GM21723 (cell line): ENCODE measurements around the gene GRM8.
"Not testable (repeated sequence)": the region's sequence is repeated elsewhere in the genome, so short reads cannot be mapped to it uniquely, and the experiment has no call there.

Experiments
- ATAC-seq: cut with Tn5 transposase; IDR thresholded peaks from one replicate; pipeline ENCODE4 v1.9.1; 2021; ENCODE audit warnings: mild to moderate bottlenecking, moderate library complexity; ENCODE audit not compliant: unreplicated experiment

GRM8 gene

DNA sequence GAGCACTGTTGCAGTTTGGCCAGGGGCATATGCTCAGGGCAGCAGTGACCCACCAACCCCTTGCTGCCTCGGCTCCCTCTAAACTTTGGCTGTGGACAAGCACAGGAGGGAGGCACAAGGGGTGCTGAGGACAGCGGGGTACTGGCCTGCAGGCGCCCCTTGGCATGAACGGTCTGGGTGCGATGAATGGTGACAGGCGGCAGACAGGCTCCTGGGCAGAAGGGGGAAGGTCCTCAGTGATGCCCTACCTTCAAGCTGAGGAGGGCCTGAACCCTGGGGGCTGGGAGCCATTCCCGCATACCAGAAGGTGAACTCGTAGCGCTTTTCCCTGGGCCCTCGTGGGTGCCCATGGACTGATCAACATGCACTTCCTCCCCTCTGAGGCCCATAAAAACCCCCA is 567.1 kb downstream of the GRM8 start:
- no peak for ATAC-seq

- no peak for ATAC-seq
Measured at GRCh38 chr7:126685018-126685573, 567.6 kb downstream of the GRM8 start.

DNA sequence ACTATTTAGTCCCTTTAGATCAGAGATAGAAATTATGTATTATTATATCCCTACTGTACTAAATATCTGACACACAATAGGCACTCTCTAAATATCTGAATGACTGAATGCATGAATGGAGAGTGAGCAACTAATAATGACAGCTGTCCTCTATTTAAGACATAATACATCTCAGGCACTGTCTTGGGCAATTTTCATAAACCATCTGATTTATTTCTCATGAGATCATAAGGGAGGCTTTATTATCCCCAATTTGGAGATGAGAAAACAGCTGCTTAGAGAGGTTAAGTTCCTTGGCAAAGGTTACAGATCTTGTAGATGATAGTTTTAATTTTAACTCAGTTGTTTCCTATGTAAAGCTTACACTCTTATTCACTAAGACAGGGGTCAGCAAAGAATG is 570.6 kb downstream of the GRM8 start:
- no peak for ATAC-seq

DNA sequence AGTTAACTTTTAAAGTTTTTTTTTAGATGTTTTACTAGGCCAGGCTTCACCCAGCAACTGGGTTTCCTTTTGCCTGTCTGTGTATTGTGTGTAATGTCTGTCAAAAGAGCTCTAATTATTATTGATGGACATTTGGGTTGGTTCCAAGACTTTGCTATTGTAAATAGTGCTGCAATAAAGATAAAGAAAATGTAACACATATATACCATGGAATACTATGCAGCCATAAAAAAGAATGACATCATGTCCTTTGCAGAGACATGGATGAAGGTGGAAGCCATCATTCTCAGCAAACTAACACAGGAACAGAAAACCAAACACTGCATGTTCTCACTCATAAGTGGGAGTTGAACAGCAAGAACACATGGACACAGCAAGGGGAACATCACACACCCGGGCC is 584.0 kb downstream of the GRM8 start:
- ATAC-seq = not testable (repeated sequence)

DNA sequence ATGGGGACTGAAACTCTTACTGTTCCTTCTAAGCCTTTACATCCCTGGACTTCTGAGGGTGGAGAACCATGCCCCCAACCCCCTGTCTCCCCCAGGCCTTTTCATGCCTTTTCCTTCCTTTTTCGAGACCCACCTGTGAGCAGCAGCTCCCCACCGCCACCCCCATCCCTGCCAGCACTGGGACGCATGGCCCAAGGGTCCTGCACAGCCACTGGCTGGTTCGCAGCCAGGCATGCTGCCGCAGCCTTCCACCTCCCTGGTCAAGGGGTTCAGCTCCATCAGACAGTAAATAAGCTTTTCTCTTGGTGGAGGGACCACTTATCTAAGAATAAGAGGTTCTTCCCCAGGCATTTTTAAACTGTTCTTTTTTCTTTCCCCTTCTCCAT is 584.4 kb downstream of the GRM8 start:
- ATAC-seq = no peak

DNA sequence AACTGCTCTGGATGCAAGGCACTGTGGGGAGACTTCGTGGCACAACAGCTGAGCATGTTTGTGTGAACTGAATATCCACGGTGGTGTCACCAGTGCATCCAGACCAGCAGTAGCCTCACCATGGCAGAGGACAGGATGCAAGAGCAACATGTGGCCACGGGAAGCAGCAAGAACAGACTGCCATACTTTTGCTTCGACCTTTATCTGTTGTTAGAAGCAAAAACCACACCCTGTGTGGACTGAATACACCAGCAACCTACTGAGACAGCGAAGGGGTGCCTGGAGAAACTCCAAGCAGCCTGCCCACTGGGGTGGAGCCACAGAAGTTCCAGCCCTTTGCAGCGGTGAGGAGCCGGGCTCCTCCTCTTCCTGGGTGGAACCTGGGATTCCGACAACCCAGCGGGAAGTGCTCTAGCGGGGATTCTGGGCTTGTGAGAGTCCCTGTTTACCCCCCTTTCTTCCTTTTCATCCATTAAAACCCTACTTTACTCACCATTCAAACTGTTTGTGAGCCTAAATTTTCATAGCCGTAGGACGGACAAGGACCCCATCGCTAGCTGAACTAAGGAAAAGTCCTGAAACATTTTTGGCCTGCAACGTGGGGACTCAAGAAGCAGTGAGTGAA is 584.9 kb downstream of the GRM8 start:
- no peak for ATAC-seq

DNA sequence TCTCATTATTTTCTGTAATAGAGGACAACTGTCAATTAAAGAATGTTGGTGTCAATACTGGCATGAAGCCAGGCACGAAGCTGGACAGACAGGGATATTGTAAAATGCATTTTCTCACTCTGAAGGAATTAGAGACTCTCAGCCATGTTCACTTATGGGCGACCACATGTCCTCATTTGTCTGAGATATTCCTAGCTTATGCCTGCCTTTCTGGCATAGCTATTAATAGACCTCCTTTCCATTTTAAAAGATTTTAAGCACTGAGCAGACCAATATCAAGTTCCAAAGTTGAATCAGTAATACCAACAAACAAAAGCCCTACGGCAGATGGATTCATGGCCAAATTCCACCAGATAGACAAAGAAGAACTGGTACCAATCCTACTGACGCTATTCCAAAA is 589.9 kb downstream of the GRM8 start:
- ATAC-seq = no peak

DNA sequence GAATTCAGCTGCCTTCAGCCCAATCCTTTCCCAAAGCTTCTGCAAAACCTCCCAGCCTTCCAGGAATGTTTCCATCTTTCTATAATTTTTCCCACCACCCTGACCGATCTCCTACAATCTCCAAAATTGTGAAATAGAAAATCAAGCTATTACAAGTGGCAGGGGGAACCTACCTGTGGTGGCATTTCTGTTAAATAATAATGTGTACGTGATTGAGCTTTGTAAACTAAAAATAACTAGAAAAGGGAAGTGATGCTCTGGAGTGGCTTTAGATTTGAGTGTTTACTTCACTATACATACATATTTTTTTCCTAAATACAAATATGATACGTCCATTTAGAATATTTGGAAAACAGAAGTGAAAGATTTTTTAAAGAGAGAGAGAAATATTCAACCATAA is 593.6 kb downstream of the GRM8 start:
- ATAC-seq = peak; percentile 90

- ATAC-seq = no peak
Measured at GRCh38 chr7:126658684-126659083, 594.1 kb downstream of the GRM8 start.

GRCh38 chr7:126657599-126658358 is 595.0 kb downstream of the GRM8 start:
- ATAC-seq = peak; percentile 81

GRCh38 chr7:126657137-126657536 is 595.6 kb downstream of the GRM8 start:
- ATAC-seq = no peak

DNA sequence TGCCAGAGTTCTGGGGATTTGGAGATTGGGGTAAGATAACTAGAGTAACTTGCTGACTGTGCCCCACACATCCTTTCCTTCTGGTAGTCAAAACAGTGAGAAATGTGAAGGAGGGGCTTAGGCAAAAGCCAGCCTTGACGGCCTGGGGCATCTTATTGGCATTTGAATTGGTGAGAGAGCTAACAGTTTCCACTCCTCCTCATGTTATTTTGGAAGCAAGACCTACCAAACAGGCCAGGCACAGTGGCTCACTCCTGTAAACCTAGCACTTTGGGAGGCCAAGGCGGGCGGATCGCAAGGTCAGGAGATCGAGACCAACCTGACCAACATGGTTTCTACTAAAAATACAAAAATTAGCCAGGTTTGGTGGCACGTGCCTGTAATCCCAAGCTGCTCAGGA is 596.6 kb downstream of the GRM8 start:
- no peak for ATAC-seq

DNA sequence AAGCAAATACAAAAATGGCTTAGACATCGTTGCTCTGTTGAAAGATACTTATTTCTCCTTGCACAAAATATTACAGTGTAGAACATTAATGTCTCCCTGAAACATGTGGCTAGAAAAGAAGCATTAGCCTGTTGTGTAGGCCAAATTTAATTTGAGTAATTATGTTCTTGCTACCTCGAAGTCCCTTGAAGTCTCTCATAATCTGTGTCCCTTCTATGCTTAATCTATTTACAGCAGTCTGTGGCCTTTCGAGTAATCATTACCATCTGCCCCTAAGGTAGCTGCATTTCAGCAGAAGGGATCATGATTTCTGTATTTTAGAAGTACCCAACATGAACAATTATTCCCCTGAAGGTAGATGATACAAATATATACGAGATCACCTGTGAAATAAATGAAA is 615.2 kb downstream of the GRM8 start:
- no peak for ATAC-seq

GRCh38 chr7:126635545-126635944 is 617.2 kb downstream of the GRM8 start:
- ATAC-seq = no peak

DNA sequence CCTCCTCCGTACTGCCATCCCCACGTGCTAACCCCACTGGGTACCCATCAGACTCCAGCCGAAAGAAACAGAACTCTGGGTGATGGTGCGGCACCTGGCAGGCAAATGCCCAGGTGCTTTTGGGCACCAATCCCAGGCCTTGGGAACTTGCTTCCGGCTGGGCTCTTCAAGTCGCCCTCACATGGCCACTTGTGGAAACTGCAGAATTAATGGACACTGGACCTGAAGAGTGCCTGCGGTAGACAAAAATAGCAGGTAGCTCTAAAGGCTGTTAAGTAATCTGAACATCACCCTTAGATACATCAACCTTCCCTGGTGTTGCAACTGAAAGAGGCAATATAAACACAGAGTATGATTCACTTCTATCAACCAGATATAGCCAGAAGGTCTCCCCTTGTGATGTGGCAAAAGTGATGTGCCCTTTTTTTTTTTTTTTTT is 644.4 kb downstream of the GRM8 start:
- ATAC-seq = no peak

- no peak for ATAC-seq
Measured at GRCh38 chr7:126606331-126606730, 646.4 kb downstream of the GRM8 start.

GRCh38 chr7:126605553-126605952 is 647.2 kb downstream of the GRM8 start:
- ATAC-seq = no peak

DNA sequence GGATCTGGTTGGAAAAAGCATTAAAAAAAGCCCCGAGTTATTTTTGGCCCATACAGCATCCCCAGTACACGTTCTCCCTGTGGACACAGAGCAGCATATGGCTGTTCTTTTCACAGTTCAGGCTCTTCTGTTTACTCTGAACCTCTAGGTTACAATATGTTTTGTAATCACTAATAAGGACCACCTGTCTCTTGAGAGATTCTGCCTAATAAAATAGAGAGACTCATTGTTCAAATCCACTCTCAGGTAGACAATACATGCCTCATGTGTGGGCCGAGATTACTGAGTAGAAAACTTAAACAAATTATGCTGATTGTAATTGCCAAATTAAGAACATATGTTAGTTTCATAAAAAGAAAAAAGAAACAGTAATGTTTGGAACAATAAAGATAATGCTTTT is 647.7 kb downstream of the GRM8 start:
- no peak for ATAC-seq

- ATAC-seq = no peak
Measured at GRCh38 chr7:126589068-126589684, 663.6 kb downstream of the GRM8 start.

GRCh38 chr7:126578338-126578737 is 674.4 kb downstream of the GRM8 start:
- ATAC-seq = no peak

- ATAC-seq = no peak
Measured at GRCh38 chr7:126574276-126575250, 678.2 kb downstream of the GRM8 start.
